ENCODE data around the gene GHR.

The GHR gene

GRCh38 chr5:42626462-42626861 lies 203.2 kb downstream of the GHR start:
- no peaks in the 10 kb centered on the region for H3K9me3 ChIP-seq (ENCODE audit: control insufficient read depth, insufficient read depth, low read depth, low read length)
- no peaks in the 10 kb centered on the region for H3K27me3 ChIP-seq (ENCODE audit: control insufficient read depth, insufficient read depth, low read length)
- no peak overlapping the region for H3K4me3 ChIP-seq (ENCODE audit: low read depth, low read length)
- no peak overlapping the region for H3K9ac ChIP-seq (ENCODE audit: low read length)
- no peaks in the 10 kb centered on the region for H3K36me3 ChIP-seq (ENCODE audit: control insufficient read depth, insufficient read depth, low read length)
- H3K4me1 ChIP-seq (ENCODE audit: control insufficient read depth, insufficient read depth, low read length) = peaks cover 11% of the 10 kb centered on the region
- H3K27ac ChIP-seq (ENCODE audit: low read depth, low read length) = no peak overlapping the region

- Histone ChIP-seq H3K27ac (ENCODE audit: low read depth, low read length) (no peak overlapping the region), H3K36me3 (ENCODE audit: control insufficient read depth, insufficient read depth, low read length) (no peaks in the 10 kb centered on the region), H3K9me3 (ENCODE audit: control insufficient read depth, insufficient read depth, low read depth, low read length) (no peaks in the 10 kb centered on the region), H3K4me1 (ENCODE audit: control insufficient read depth, insufficient read depth, low read length) (peaks cover 11% of the 10 kb centered on the region), H3K9ac (ENCODE audit: low read length) (no peak overlapping the region), H3K27me3 (ENCODE audit: control insufficient read depth, insufficient read depth, low read length) (no peaks in the 10 kb centered on the region), H3K4me3 (ENCODE audit: low read depth, low read length) (no peak overlapping the region)
These were observed 205.6 kb downstream of the GHR start for GRCh38 chr5:42628821-42629220.

- Histone ChIP-seq H3K4me3 (ENCODE audit: low read depth, low read length) (no peak overlapping the region), H3K9ac (ENCODE audit: low read length) (no peak overlapping the region), H3K27ac (ENCODE audit: low read depth, low read length) (no peak overlapping the region), H3K27me3 (ENCODE audit: control insufficient read depth, insufficient read depth, low read length) (no peaks in the 10 kb centered on the region), H3K36me3 (ENCODE audit: control insufficient read depth, insufficient read depth, low read length) (no peaks in the 10 kb centered on the region), H3K4me1 (ENCODE audit: control insufficient read depth, insufficient read depth, low read length) (peaks cover 11% of the 10 kb centered on the region), H3K9me3 (ENCODE audit: control insufficient read depth, insufficient read depth, low read depth, low read length) (no peaks in the 10 kb centered on the region)
These were observed 206.0 kb downstream of the GHR start for GRCh38 chr5:42629284-42629683.

- peaks cover 8% of the 10 kb centered on the region for H3K4me1 ChIP-seq (ENCODE audit: control insufficient read depth, insufficient read depth, low read length)
These were observed 208.0 kb downstream of the GHR start for GRCh38 chr5:42631241-42631640.

GRCh38 chr5:42632354-42632900 lies 209.2 kb downstream of the GHR start:
- Histone ChIP-seq H3K9ac (ENCODE audit: low read length) (no peak overlapping the region), H3K4me3 (ENCODE audit: low read depth, low read length) (no peak overlapping the region), H3K36me3 (ENCODE audit: control insufficient read depth, insufficient read depth, low read length) (no peaks in the 10 kb centered on the region), H3K4me1 (ENCODE audit: control insufficient read depth, insufficient read depth, low read length) (no peaks in the 10 kb centered on the region), H3K27me3 (ENCODE audit: control insufficient read depth, insufficient read depth, low read length) (no peaks in the 10 kb centered on the region), H3K27ac (ENCODE audit: low read depth, low read length) (no peak overlapping the region), H3K9me3 (ENCODE audit: control insufficient read depth, insufficient read depth, low read depth, low read length) (no peaks in the 10 kb centered on the region)

More at GRCh38 chr5:42631241-42631640, 208.0 kb downstream of the GHR start:
- H3K9ac ChIP-seq (ENCODE audit: low read length) = no peak overlapping the region
- H3K27ac ChIP-seq (ENCODE audit: low read depth, low read length) = no peak overlapping the region
- no peaks in the 10 kb centered on the region for H3K9me3 ChIP-seq (ENCODE audit: control insufficient read depth, insufficient read depth, low read depth, low read length)
- no peaks in the 10 kb centered on the region for H3K27me3 ChIP-seq (ENCODE audit: control insufficient read depth, insufficient read depth, low read length)
- no peaks in the 10 kb centered on the region for H3K36me3 ChIP-seq (ENCODE audit: control insufficient read depth, insufficient read depth, low read length)
- H3K4me3 ChIP-seq (ENCODE audit: low read depth, low read length) = no peak overlapping the region

GRCh38 chr5:42634575-42634974 lies 211.3 kb downstream of the GHR start:
- H3K4me1 ChIP-seq (ENCODE audit: control insufficient read depth, insufficient read depth, low read length) = no peaks in the 10 kb centered on the region
- no peaks in the 10 kb centered on the region for H3K27me3 ChIP-seq (ENCODE audit: control insufficient read depth, insufficient read depth, low read length)
- H3K9me3 ChIP-seq (ENCODE audit: control insufficient read depth, insufficient read depth, low read depth, low read length) = no peaks in the 10 kb centered on the region
- H3K9ac ChIP-seq (ENCODE audit: low read length) = no peak overlapping the region
- H3K4me3 ChIP-seq (ENCODE audit: low read depth, low read length) = no peak overlapping the region
- no peak overlapping the region for H3K27ac ChIP-seq (ENCODE audit: low read depth, low read length)
- H3K36me3 ChIP-seq (ENCODE audit: control insufficient read depth, insufficient read depth, low read length) = no peaks in the 10 kb centered on the region

GRCh38 chr5:42636425-42636824 lies 213.2 kb downstream of the GHR start:
- H3K9ac ChIP-seq (ENCODE audit: low read length) = no peak overlapping the region
- H3K27me3 ChIP-seq (ENCODE audit: control insufficient read depth, insufficient read depth, low read length) = no peaks in the 10 kb centered on the region
- no peak overlapping the region for H3K4me3 ChIP-seq (ENCODE audit: low read depth, low read length)
- H3K36me3 ChIP-seq (ENCODE audit: control insufficient read depth, insufficient read depth, low read length) = no peaks in the 10 kb centered on the region
- H3K27ac ChIP-seq (ENCODE audit: low read depth, low read length) = no peak overlapping the region
- no peaks in the 10 kb centered on the region for H3K4me1 ChIP-seq (ENCODE audit: control insufficient read depth, insufficient read depth, low read length)
- H3K9me3 ChIP-seq (ENCODE audit: control insufficient read depth, insufficient read depth, low read depth, low read length) = no peaks in the 10 kb centered on the region

GRCh38 chr5:42636946-42637345 lies 213.7 kb downstream of the GHR start:
- no peaks in the 10 kb centered on the region for H3K27me3 ChIP-seq (ENCODE audit: control insufficient read depth, insufficient read depth, low read length)
- H3K27ac ChIP-seq (ENCODE audit: low read depth, low read length) = no peak overlapping the region
- no peaks in the 10 kb centered on the region for H3K36me3 ChIP-seq (ENCODE audit: control insufficient read depth, insufficient read depth, low read length)
- H3K9ac ChIP-seq (ENCODE audit: low read length) = no peak overlapping the region
- no peak overlapping the region for H3K4me3 ChIP-seq (ENCODE audit: low read depth, low read length)
- no peaks in the 10 kb centered on the region for H3K4me1 ChIP-seq (ENCODE audit: control insufficient read depth, insufficient read depth, low read length)
- H3K9me3 ChIP-seq (ENCODE audit: control insufficient read depth, insufficient read depth, low read depth, low read length) = no peaks in the 10 kb centered on the region

- Histone ChIP-seq H3K9me3 (ENCODE audit: control insufficient read depth, insufficient read depth, low read depth, low read length) (no peaks in the 10 kb centered on the region), H3K27me3 (ENCODE audit: control insufficient read depth, insufficient read depth, low read length) (no peaks in the 10 kb centered on the region), H3K4me1 (ENCODE audit: control insufficient read depth, insufficient read depth, low read length) (no peaks in the 10 kb centered on the region), H3K9ac (ENCODE audit: low read length) (no peak overlapping the region), H3K27ac (ENCODE audit: low read depth, low read length) (no peak overlapping the region), H3K36me3 (ENCODE audit: control insufficient read depth, insufficient read depth, low read length) (no peaks in the 10 kb centered on the region), H3K4me3 (ENCODE audit: low read depth, low read length) (no peak overlapping the region)
These were observed 215.7 kb downstream of the GHR start for GRCh38 chr5:42638972-42639371.

- H3K9me3 ChIP-seq (ENCODE audit: control insufficient read depth, insufficient read depth, low read depth, low read length) = no peaks in the 10 kb centered on the region
- no peaks in the 10 kb centered on the region for H3K4me1 ChIP-seq (ENCODE audit: control insufficient read depth, insufficient read depth, low read length)
- H3K9ac ChIP-seq (ENCODE audit: low read length) = no peak overlapping the region
- H3K27me3 ChIP-seq (ENCODE audit: control insufficient read depth, insufficient read depth, low read length) = no peaks in the 10 kb centered on the region
- no peaks in the 10 kb centered on the region for H3K36me3 ChIP-seq (ENCODE audit: control insufficient read depth, insufficient read depth, low read length)
- H3K27ac ChIP-seq (ENCODE audit: low read depth, low read length) = no peak overlapping the region
- no peak overlapping the region for H3K4me3 ChIP-seq (ENCODE audit: low read depth, low read length)
These were observed 217.6 kb downstream of the GHR start for GRCh38 chr5:42640835-42641234.

GRCh38 chr5:42641336-42642005 lies 218.2 kb downstream of the GHR start:
- H3K27me3 ChIP-seq (ENCODE audit: control insufficient read depth, insufficient read depth, low read length) = no peaks in the 10 kb centered on the region
- H3K9me3 ChIP-seq (ENCODE audit: control insufficient read depth, insufficient read depth, low read depth, low read length) = no peaks in the 10 kb centered on the region
- no peak overlapping the region for H3K9ac ChIP-seq (ENCODE audit: low read length)
- no peaks in the 10 kb centered on the region for H3K36me3 ChIP-seq (ENCODE audit: control insufficient read depth, insufficient read depth, low read length)
- H3K4me3 ChIP-seq (ENCODE audit: low read depth, low read length) = no peak overlapping the region
- no peak overlapping the region for H3K27ac ChIP-seq (ENCODE audit: low read depth, low read length)
- no peaks in the 10 kb centered on the region for H3K4me1 ChIP-seq (ENCODE audit: control insufficient read depth, insufficient read depth, low read length)

Data from HUES6 (cell line).